DND-41 (cell line): ENCODE results near the gene CDC16.

Source experiments
- ATAC-seq: fragments of 200-7000 bp; cut with Tn5 transposase; 3 replicates; pipeline ENCODE4 v1.9.1; 2021; ENCODE audit warnings: low read depth; ENCODE audit not compliant: insufficient read depth
- DNase-seq: peaks from one replicate; pipeline ENCODE4 v3.0.0-alpha.2; 2020
- H2AFZ ChIP-seq: 2 replicates; pipeline ENCODE4 v1.6.0; 2012; ENCODE audit warnings: low read depth, low read length
- H3K27ac ChIP-seq: 2 replicates; pipeline ENCODE4 v1.5.1; 2012; ENCODE audit warnings: low read length, inconsistent platforms
- H3K27me3 ChIP-seq: fragments of 200-600 bp; sonication (generic); 2 replicates; pipeline ENCODE4 v1.6.0; 2012; ENCODE audit warnings: low read length, mild to moderate bottlenecking, inconsistent platforms; ENCODE audit not compliant: insufficient read depth, poor library complexity
- H3K36me3 ChIP-seq: 2 replicates; pipeline ENCODE4 v1.5.1; 2012; ENCODE audit warnings: low read length, inconsistent platforms; ENCODE audit not compliant: insufficient read depth
- H3K4me1 ChIP-seq: 2 replicates; pipeline ENCODE4 v1.5.1; 2012; ENCODE audit warnings: mild to moderate bottlenecking, low read length; ENCODE audit not compliant: insufficient read depth
- H3K4me2 ChIP-seq: 2 replicates; pipeline ENCODE4 v1.6.0; 2012; ENCODE audit warnings: mild to moderate bottlenecking, moderate library complexity, low read length, inconsistent platforms; ENCODE audit not compliant: insufficient read depth
- H3K4me3 ChIP-seq, 2 experiments: fragments of 200-600 bp in 1 of 2; shearing (Covaris generic) in 1 of 2; 2 replicates each; pipeline ENCODE4 v1.5.1; 2012 to 2016; ENCODE audit warnings: inconsistent platforms in 2 of 2, low read length in 2 of 2, mild to moderate bottlenecking in 2 of 2, low read depth in 1 of 2, moderate library complexity in 1 of 2
- H3K79me2 ChIP-seq: 2 replicates; pipeline ENCODE4 v1.6.0; 2012; ENCODE audit warnings: low read length, inconsistent platforms; ENCODE audit not compliant: insufficient read depth
- H3K9ac ChIP-seq: 2 replicates; pipeline ENCODE4 v1.6.0; 2012; ENCODE audit warnings: low read depth, mild to moderate bottlenecking, inconsistent platforms, low read length, moderate library complexity
- H3K9me3 ChIP-seq: 2 replicates; pipeline ENCODE4 v1.5.1; 2012; ENCODE audit warnings: low read length, moderate library complexity, mild to moderate bottlenecking, inconsistent platforms; ENCODE audit not compliant: insufficient read depth, severe bottlenecking
- H4K20me1 ChIP-seq: 2 replicates; pipeline ENCODE4 v1.6.0; 2012; ENCODE audit warnings: low read length; ENCODE audit not compliant: insufficient read depth
- CTCF ChIP-seq: IDR thresholded peaks from 2 replicates; pipeline ENCODE4 v1.5.1; 2012; ENCODE audit warnings: borderline replicate concordance, low read length, moderate library complexity, mild to moderate bottlenecking; ENCODE audit not compliant: poor library complexity, severe bottlenecking; ENCODE audit errors: extremely low read depth
- EZH2 ChIP-seq: IDR thresholded peaks from 3 replicates; pipeline ENCODE4 v1.6.1; 2012; ENCODE audit warnings: borderline replicate concordance, low read depth, mild to moderate bottlenecking, moderate library complexity, low read length, inconsistent platforms; ENCODE audit not compliant: severe bottlenecking

Gene CDC16

DNA sequence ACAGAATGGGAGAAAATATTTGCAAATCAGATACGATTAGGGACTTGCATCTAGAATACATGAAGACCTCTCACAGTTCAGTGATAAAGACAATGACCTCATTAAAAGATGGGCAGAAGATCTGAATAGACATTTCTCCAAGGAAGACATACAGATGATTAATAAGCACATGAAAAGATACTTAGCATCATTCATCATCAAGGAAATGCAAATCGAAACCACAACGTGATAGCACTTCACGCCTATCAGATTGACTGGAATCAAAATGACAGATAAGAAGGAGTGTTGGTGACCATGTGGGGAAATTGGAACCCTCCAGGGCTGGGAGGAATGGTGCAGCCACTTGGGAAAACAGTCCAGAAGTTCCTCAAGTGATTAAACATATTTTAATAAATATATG is 29.8 kb upstream of the CDC16 start:
- Histone ChIP-seq H2AFZ (no peak overlapping the region), H3K79me2 (no peaks in the 10 kb centered on the region), H4K20me1 (no peaks in the 10 kb centered on the region), H3K27ac (no peak overlapping the region), H3K4me1 (peaks cover 31% of the 10 kb centered on the region), H3K9me3 (peaks cover 8% of the 10 kb centered on the region), H3K9ac (no peak overlapping the region), H3K27me3 (no peaks in the 10 kb centered on the region), H3K4me3 (no peak overlapping the region), H3K4me2 (no peak overlapping the region), H3K36me3 (no peaks in the 10 kb centered on the region)
- DNase-seq (no peak), ATAC-seq (no peak)
- no peak for TF ChIP-seq CTCF
- TF ChIP-seq EZH2: no peak

- H3K27ac ChIP-seq: no peak overlapping the region
- peaks cover 12% of the 10 kb centered on the region for H3K4me1 ChIP-seq
- H3K36me3 ChIP-seq: no peaks in the 10 kb centered on the region
- no peaks in the 10 kb centered on the region for H4K20me1 ChIP-seq
- H3K27me3 ChIP-seq: no peaks in the 10 kb centered on the region
- no peak overlapping the region for H2AFZ ChIP-seq
- no peak for TF ChIP-seq CTCF
- TF ChIP-seq EZH2: no peak
- peaks cover 8% of the 10 kb centered on the region for H3K9me3 ChIP-seq
- DNase-seq: no peak
- H3K9ac ChIP-seq: no peak overlapping the region
- no peak for ATAC-seq
- H3K4me3 ChIP-seq: no peak overlapping the region
- H3K4me2 ChIP-seq: no peak overlapping the region
- no peaks in the 10 kb centered on the region for H3K79me2 ChIP-seq
Measured at GRCh38 chr13:114208134-114208533, 26.6 kb upstream of the CDC16 start.

GRCh38 chr13:114211446-114212157 is 23.1 kb upstream of the CDC16 start:
- H3K9ac ChIP-seq: no peak overlapping the region
- H3K79me2 ChIP-seq: no peaks in the 10 kb centered on the region
- ATAC-seq (no peak), DNase-seq (no peak)
- no peak overlapping the region for H3K4me3 ChIP-seq
- no peak overlapping the region for H3K27ac ChIP-seq
- no peaks in the 10 kb centered on the region for H3K36me3 ChIP-seq
- H3K4me2 ChIP-seq: no peak overlapping the region
- no peaks in the 10 kb centered on the region for H3K27me3 ChIP-seq
- no peak for TF ChIP-seq EZH2
- no peak for TF ChIP-seq CTCF
- no peak overlapping the region for H2AFZ ChIP-seq
- H4K20me1 ChIP-seq: no peaks in the 10 kb centered on the region
- H3K9me3 ChIP-seq: peaks cover 8% of the 10 kb centered on the region
- no peaks in the 10 kb centered on the region for H3K4me1 ChIP-seq
